Measurements from ENCODE around the gene PLA2G2A.
"Not testable (repeated sequence)": the region's sequence is repeated elsewhere in the genome, so short reads cannot be mapped to it uniquely, and the experiment has no call there.

PLA2G2A gene

DNA sequence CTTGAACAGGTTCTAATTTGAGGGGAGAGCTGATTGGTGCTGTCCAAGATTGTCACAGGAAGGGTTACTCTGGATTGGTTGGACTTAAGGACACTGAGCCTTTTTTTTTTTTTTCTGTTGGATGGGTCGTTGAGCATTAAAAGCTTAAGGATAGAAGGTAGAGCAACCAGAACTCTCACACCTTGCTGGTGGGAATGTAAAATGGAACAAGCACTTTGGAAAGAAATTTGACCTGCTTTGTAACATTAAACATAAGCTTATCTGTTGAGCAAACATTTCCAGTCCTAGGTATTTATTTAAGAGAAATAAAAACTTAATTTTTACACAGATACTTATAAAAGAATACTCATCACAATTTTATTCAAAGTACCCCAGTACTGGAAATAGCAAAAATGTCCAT lies 29.8 kb upstream of the PLA2G2A start:
- H3K36me3 ChIP-seq = no peaks in the 10 kb centered on the region
- H3K9me3 ChIP-seq (ENCODE audit: severe bottlenecking) = no peaks in the 10 kb centered on the region
- no peaks in the 10 kb centered on the region for H3K27me3 ChIP-seq (ENCODE audit: insufficient read depth, low read depth, severe bottlenecking)
- no peak overlapping the region for H3K4me3 ChIP-seq (ENCODE audit: low read depth, low read length)
- H3K27ac ChIP-seq = no peak overlapping the region
- DNase-seq = no peak
- TF ChIP-seq, protein P1, sequence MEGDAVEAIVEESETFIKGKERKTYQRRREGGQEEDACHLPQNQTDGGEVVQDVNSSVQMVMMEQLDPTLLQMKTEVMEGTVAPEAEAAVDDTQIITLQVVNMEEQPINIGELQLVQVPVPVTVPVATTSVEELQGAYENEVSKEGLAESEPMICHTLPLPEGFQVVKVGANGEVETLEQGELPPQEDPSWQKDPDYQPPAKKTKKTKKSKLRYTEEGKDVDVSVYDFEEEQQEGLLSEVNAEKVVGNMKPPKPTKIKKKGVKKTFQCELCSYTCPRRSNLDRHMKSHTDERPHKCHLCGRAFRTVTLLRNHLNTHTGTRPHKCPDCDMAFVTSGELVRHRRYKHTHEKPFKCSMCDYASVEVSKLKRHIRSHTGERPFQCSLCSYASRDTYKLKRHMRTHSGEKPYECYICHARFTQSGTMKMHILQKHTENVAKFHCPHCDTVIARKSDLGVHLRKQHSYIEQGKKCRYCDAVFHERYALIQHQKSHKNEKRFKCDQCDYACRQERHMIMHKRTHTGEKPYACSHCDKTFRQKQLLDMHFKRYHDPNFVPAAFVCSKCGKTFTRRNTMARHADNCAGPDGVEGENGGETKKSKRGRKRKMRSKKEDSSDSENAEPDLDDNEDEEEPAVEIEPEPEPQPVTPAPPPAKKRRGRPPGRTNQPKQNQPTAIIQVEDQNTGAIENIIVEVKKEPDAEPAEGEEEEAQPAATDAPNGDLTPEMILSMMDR (IDR thresholded peaks at IDR 0.05; ENCODE audit: low read depth, low read length) = no peak

DNA sequence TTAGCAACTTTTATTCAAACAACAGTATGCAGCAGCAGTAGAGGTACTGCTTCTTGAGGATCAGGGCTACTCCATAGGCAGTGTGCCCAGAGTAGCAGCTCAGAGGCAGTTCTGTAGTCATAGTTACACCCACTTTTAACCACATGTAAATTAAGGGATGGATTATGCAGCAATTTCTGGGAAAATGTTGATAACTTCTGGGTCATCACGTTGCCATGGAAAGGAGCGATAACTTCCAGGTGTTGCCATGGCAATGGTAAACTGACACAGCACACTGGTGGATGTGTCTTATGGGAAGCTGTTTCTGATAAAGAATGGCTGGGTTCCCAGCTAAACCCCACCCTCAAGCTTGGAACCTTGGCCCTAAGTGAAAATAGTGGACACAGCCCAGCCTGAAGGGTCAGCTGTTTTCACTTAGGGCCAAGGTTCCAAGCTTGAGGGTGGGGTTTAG lies 29.0 kb upstream of the PLA2G2A start:
- Histone ChIP-seq H3K9me3 (ENCODE audit: severe bottlenecking) (no peaks in the 10 kb centered on the region), H3K36me3 (no peaks in the 10 kb centered on the region), H3K4me3 (ENCODE audit: low read depth, low read length) (no peak overlapping the region), H3K27ac (no peak overlapping the region), H3K27me3 (ENCODE audit: insufficient read depth, low read depth, severe bottlenecking) (no peaks in the 10 kb centered on the region)
- DNase-seq = no peak
- TF ChIP-seq, protein P1 (IDR thresholded peaks at IDR 0.05; ENCODE audit: low read depth, low read length) = no peak

- TF ChIP-seq, protein P1 (IDR thresholded peaks at IDR 0.05; ENCODE audit: low read depth, low read length) = 0 out of 2 replicates have a peak, but pooled peaks have one; percentile 13
- not testable (repeated sequence) for H3K4me3 ChIP-seq (ENCODE audit: low read depth, low read length); H3K9me3 ChIP-seq (ENCODE audit: severe bottlenecking); H3K27ac ChIP-seq; DNase-seq; H3K36me3 ChIP-seq; H3K27me3 ChIP-seq (ENCODE audit: insufficient read depth, low read depth, severe bottlenecking)
These were observed 19.4 kb upstream of the PLA2G2A start for GRCh38 chr1:19998823-19999222.

DNA sequence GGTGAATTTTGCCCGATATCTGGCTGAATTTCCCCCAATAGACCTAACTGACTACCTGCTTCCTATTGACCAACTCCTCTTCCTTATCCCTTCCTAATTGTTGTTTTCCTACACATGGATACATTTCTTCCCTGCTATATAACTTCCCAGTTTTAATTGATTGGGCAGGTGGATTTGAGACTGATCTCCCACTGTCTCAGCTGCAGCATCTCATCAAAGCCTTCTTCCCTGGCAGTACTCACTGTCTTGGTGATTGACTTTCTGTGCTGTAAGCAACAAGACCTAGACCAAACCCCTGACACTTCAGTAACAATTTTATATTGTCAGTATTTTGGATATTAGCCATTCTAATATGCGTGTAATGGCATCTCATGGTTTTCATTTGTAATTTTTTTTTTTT lies 11.3 kb upstream of the PLA2G2A start:
- Histone ChIP-seq H3K27ac (no peak overlapping the region), H3K9me3 (ENCODE audit: severe bottlenecking) (no peaks in the 10 kb centered on the region), H3K4me3 (ENCODE audit: low read depth, low read length) (no peak overlapping the region), H3K27me3 (ENCODE audit: insufficient read depth, low read depth, severe bottlenecking) (no peaks in the 10 kb centered on the region), H3K36me3 (no peaks in the 10 kb centered on the region)
- no peak for DNase-seq
- TF ChIP-seq, protein P1 (IDR thresholded peaks at IDR 0.05; ENCODE audit: low read depth, low read length) = no peak

GRCh38 chr1:19990182-19990582 lies 10.8 kb upstream of the PLA2G2A start:
- H3K27me3 ChIP-seq (ENCODE audit: insufficient read depth, low read depth, severe bottlenecking); DNase-seq; H3K9me3 ChIP-seq (ENCODE audit: severe bottlenecking); H3K36me3 ChIP-seq; H3K4me3 ChIP-seq (ENCODE audit: low read depth, low read length); H3K27ac ChIP-seq: not testable (repeated sequence)

DNA sequence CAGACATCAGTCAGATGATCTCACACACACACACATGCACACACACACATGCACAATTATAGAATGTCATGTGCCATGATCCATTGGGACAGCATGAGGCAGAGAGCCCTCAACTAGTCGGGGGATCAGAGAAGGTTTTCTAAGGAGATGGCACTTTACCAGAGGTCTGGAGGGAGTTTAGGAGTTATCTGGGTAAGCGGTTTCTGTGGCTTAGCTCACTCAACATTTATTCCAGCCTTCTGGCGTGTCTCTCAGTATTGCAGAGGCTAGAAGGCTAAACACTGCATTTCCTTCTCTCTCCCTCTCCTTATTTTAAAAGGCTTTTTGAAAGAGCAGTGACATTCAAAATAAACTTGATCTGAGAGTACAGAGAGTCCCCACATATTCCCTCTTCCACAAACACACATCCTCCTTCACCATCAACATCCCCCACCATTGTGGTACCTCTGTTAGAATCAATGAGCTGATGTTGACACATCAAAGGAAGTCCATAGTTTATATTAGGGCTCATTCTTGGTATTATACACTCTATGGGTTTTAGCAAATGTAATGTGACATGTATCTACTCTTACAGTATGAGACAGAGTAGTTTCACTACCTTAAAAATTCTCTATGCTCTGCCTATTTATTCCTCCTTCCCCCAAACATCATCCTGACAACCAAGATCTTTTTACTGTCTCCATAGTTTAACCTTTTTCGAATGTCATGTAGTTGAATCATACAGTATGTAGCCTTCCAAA lies 9.0 kb upstream of the PLA2G2A start:
- TF ChIP-seq, protein P1 (IDR thresholded peaks at IDR 0.05; ENCODE audit: low read depth, low read length) = no peak
- peak; percentile 26 for DNase-seq
- no peaks in the 10 kb centered on the region for H3K36me3 ChIP-seq
- H3K27me3 ChIP-seq (ENCODE audit: insufficient read depth, low read depth, severe bottlenecking) = no peaks in the 10 kb centered on the region
- H3K9me3 ChIP-seq (ENCODE audit: severe bottlenecking) = no peaks in the 10 kb centered on the region
- no peak overlapping the region for H3K4me3 ChIP-seq (ENCODE audit: low read depth, low read length)
- H3K27ac ChIP-seq = no peak overlapping the region

Measured in WERI-Rb-1 (cell line).